GM12864 (cell line): ENCODE data around the gene TMEM128.

Source experiments
- DNase-seq: peaks from one replicate; pipeline ENCODE4 v3.0.0-alpha.2; 2011; ENCODE audit warnings: low read depth
- H3K4me3 ChIP-seq: 2 replicates; pipeline ENCODE4 v1.5.1; 2011; ENCODE audit warnings: mild to moderate bottlenecking, low read depth, low read length, control low read depth
- TF ChIP-seq, protein P1 (sequence below): IDR thresholded peaks from 2 replicates; pipeline ENCODE4 v1.5.1; 2011; ENCODE audit warnings: low read depth, mild to moderate bottlenecking, moderate library complexity, low read length, control low read depth, inconsistent platforms; ENCODE audit errors: missing control alignments

Gene TMEM128

DNA sequence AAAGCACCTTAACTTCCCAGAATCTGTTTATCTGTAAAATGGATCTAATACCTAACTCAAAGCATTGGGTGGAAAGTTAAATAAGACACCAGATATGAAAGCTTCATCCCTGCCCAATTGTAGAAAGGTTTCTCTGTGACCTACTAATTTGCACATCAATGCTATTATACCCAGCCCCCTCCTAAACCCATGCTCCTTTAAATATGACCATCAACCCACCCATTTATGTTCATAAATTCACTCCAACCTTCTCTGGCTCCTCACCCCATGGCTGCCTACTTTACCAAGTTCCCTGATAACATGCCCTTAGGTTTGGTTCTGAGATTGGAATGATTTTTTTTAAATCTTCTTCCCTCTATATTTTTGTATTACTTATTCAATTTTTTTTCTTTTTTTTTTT is 40.1 kb upstream of the TMEM128 start:
- no peak overlapping the region for H3K4me3 ChIP-seq
- TF ChIP-seq, protein P1, sequence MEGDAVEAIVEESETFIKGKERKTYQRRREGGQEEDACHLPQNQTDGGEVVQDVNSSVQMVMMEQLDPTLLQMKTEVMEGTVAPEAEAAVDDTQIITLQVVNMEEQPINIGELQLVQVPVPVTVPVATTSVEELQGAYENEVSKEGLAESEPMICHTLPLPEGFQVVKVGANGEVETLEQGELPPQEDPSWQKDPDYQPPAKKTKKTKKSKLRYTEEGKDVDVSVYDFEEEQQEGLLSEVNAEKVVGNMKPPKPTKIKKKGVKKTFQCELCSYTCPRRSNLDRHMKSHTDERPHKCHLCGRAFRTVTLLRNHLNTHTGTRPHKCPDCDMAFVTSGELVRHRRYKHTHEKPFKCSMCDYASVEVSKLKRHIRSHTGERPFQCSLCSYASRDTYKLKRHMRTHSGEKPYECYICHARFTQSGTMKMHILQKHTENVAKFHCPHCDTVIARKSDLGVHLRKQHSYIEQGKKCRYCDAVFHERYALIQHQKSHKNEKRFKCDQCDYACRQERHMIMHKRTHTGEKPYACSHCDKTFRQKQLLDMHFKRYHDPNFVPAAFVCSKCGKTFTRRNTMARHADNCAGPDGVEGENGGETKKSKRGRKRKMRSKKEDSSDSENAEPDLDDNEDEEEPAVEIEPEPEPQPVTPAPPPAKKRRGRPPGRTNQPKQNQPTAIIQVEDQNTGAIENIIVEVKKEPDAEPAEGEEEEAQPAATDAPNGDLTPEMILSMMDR, result no peak
- no peak for DNase-seq

- H3K4me3 ChIP-seq, result no peak overlapping the region
- TF ChIP-seq, protein P1, result no peak
- no peak for DNase-seq
These were observed 37.0 kb upstream of the TMEM128 start for GRCh38 chr4:4284827-4285618.

- no peak overlapping the region for H3K4me3 ChIP-seq
- TF ChIP-seq, protein P1, result no peak
- DNase-seq, result no peak
These were observed 33.8 kb upstream of the TMEM128 start for GRCh38 chr4:4281787-4282186.

GRCh38 chr4:4277531-4277930 is 29.5 kb upstream of the TMEM128 start:
- no peak overlapping the region for H3K4me3 ChIP-seq
- DNase-seq, result no peak
- TF ChIP-seq, protein P1, result no peak

DNA sequence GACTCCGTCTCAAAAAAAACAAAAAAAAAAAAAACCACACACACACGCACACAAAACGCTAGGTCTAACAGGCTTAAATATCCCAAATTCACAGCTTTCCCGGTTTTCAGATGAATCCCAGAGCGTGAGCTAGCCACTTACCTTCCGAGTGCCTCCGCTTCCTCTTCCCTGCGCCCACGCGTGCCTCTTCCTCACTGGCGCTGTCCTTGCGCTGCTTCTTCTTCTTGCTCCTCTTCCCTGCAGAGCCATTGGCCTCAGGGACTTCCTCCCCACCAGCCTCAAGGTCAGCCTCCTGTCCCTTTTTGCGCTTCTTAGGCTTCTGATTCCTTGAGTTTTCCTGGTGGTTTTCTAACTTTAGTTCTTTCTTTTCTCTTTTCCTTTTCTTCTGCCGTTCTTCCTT is 26.2 kb upstream of the TMEM128 start:
- no peak for DNase-seq
- no peak overlapping the region for H3K4me3 ChIP-seq
- TF ChIP-seq, protein P1, result no peak

DNA sequence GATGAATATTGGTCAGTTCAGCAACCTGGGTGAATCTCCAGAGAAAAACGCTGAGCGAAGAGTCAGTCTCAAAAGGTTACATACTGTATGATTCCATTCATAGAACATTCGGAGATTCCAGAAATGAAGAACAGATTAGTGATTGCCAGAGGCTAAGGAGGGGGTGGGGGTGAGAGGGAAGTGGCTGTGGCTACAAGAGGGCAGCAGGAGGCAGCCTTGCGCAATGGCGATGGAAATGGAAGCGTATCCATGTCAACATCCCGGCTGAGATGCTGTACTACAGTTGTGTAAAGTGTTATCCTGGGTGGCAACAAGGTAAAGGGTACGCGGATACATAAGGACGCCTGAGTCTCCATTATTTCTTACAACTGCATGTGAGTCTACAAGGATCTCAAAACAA is 23.9 kb upstream of the TMEM128 start:
- TF ChIP-seq, protein P1, result no peak
- no peak overlapping the region for H3K4me3 ChIP-seq
- no peak for DNase-seq

DNA sequence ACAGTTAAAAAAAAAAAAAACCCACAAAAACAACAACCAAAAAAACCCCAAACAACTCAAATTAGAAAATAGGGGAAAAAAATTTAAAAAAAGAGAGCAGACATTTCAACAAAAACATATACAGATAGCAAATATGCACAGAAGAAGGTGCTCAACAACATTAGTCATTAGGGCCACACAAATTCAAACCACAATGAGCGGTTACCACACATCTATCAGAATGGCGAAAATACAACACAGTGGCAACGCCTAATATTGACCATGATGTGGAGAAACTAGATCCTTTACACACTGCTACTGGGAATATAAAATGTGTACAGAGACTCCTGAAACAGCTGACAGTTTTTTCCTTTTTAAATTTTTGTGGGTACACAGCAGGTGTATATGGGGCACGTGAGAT is 22.5 kb upstream of the TMEM128 start:
- H3K4me3 ChIP-seq, result no peak overlapping the region
- TF ChIP-seq, protein P1, result no peak
- DNase-seq, result no peak
